H1 (cell line): ENCODE data around the gene NFIA. TPM values are rescaled to one million over a fixed set of nuclear protein-coding genes. Genes with fewer than 3 reads are reported as not detected.

ENCODE experiments used
- CTCF ChIA-PET: fragments of 300-600 bp; sonication (Branson Sonifier 250); formaldehyde crosslinking; loops from one replicate; lab custom pipeline; 2021; ENCODE audit not compliant: partially characterized antibody; lab: Charles Lee
- POLR2A ChIA-PET: fragments of 300-600 bp; sonication (Branson Sonifier 250); formaldehyde crosslinking; loops from one replicate; lab custom pipeline; 2021; ENCODE audit warnings: inconsistent platforms; ENCODE audit not compliant: partially characterized antibody; lab: Charles Lee
- DNase-seq, 2 experiments: peaks; one replicate each; pipeline versions ENCODE4 v3.0.0 to v3.0.0-alpha.2; 2010 to 2022; ENCODE audit warnings: low spot score in 2 of 2, low read depth in 1 of 2, mixed read lengths in 1 of 2
- FAIRE-seq: peaks from 2 replicates; lab custom pipeline; 2011; peaks lifted over from hg19 to GRCh38; lab: Jason Lieb, UNC
- H2AFZ ChIP-seq: 2 replicates; pipeline ENCODE4 v1.8.1; 2012; ENCODE audit warnings: low read length, inconsistent platforms
- H2AK5ac ChIP-seq: 2 replicates; pipeline ENCODE4 v1.6.1; 2013; ENCODE audit warnings: low read depth, low read length
- H2BK120ac ChIP-seq: replicated peaks from 2 replicates; pipeline ENCODE3; 2013; ENCODE audit warnings: low read depth, low read length, inconsistent platforms
- H2BK12ac ChIP-seq: 2 replicates; pipeline ENCODE4 v1.6.1; 2013; ENCODE audit warnings: low read depth, low read length
- H2BK15ac ChIP-seq: 2 replicates; pipeline ENCODE4 v1.6.1; 2013; ENCODE audit warnings: low read length
- H2BK20ac ChIP-seq: 2 replicates; pipeline ENCODE4 v1.6.1; 2013; ENCODE audit warnings: low read length
- H2BK5ac ChIP-seq: 2 replicates; pipeline ENCODE4 v1.6.1; 2013; ENCODE audit warnings: low read depth, low read length
- H3K14ac ChIP-seq: 2 replicates; pipeline ENCODE4 v1.6.1; 2013; ENCODE audit warnings: inconsistent platforms; ENCODE audit not compliant: insufficient read length
- H3K18ac ChIP-seq: 2 replicates; pipeline ENCODE4 v1.6.1; 2013; ENCODE audit warnings: low read length; ENCODE audit errors: extremely low read depth
- H3K23ac ChIP-seq: 2 replicates; pipeline ENCODE4 v1.6.1; 2013; ENCODE audit warnings: inconsistent platforms; ENCODE audit not compliant: insufficient read length
- H3K23me2 ChIP-seq: 2 replicates; pipeline ENCODE4 v1.6.1; 2013; ENCODE audit warnings: low read depth, low read length
- H3K27ac ChIP-seq: 2 replicates; pipeline ENCODE4 v1.6.1; 2011; ENCODE audit warnings: low read depth, low read length, inconsistent platforms
- H3K27me3 ChIP-seq, 4 experiments: replicated peaks in 1 of 4; 1 replicate in 1 of 4; 2 replicates in 3 of 4; pipeline versions ENCODE4 v1.6.1 to v1.8.1; 2011 to 2013; ENCODE audit warnings: low read length in 3 of 4, mild to moderate bottlenecking in 3 of 4, inconsistent platforms in 2 of 4, mixed read lengths in 2 of 4, moderate library complexity in 1 of 4; ENCODE audit not compliant: control insufficient read depth in 3 of 4, insufficient read depth in 3 of 4; ENCODE audit errors: extremely low read depth in 1 of 4
- H3K36me3 ChIP-seq, 4 experiments: 2 replicates each; pipeline versions ENCODE4 v1.6.1 to v1.8.1; 2011 to 2013; ENCODE audit warnings: mild to moderate bottlenecking in 4 of 4, low read length in 3 of 4, moderate library complexity in 2 of 4, control low read depth in 1 of 4, inconsistent platforms in 1 of 4; ENCODE audit not compliant: insufficient read depth in 4 of 4, control insufficient read depth in 2 of 4
- H3K4ac ChIP-seq: replicated peaks from 2 replicates; pipeline ENCODE3; 2013; ENCODE audit warnings: low read length, low read depth, mixed read lengths, inconsistent platforms; ENCODE audit not compliant: insufficient read length
- H3K4me1 ChIP-seq, 4 experiments: replicated peaks in 1 of 4; 1 replicate in 1 of 4; 2 replicates in 3 of 4; pipeline versions ENCODE4 v1.6.1 to v1.8.1; 2011 to 2013; ENCODE audit warnings: low read length in 3 of 4, inconsistent platforms in 2 of 4, mixed read lengths in 1 of 4; ENCODE audit not compliant: insufficient read depth in 4 of 4, control insufficient read depth in 3 of 4
- H3K4me2 ChIP-seq, 2 experiments: 2 replicates each; pipeline versions ENCODE4 v1.6.1 to v1.8.1; 2011 to 2013; ENCODE audit warnings: low read depth in 2 of 2, low read length in 2 of 2, control low read depth in 1 of 2, inconsistent platforms in 1 of 2, mild to moderate bottlenecking in 1 of 2; ENCODE audit not compliant: insufficient read depth in 1 of 2
- H3K4me3 ChIP-seq, 4 experiments: fragments of 200-600, 300-600 bp in 1 of 4; sonication (generic), shearing (Covaris generic), sonication (Bioruptor Twin) in 1 of 4; 2 replicates each; pipeline versions ENCODE4 v1.5.1 to v1.8.1; 2011 to 2016; ENCODE audit warnings: low read length in 4 of 4, low read depth in 3 of 4, control low read depth in 2 of 4, inconsistent platforms in 2 of 4, mild to moderate bottlenecking in 2 of 4, mixed read lengths in 1 of 4, moderate library complexity in 1 of 4; ENCODE audit not compliant: insufficient read depth in 2 of 4; ENCODE audit errors: extremely low read depth in 1 of 4
- H3K56ac ChIP-seq: replicated peaks from 2 replicates; pipeline ENCODE3; 2013; ENCODE audit warnings: low read depth, mild to moderate bottlenecking, mixed read lengths, low read length, inconsistent platforms; ENCODE audit not compliant: insufficient read length
- H3K79me1 ChIP-seq: 2 replicates; pipeline ENCODE4 v1.6.1; 2013; ENCODE audit warnings: low read depth, low read length, control low read depth
- H3K79me2 ChIP-seq, 2 experiments: 2 replicates each; pipeline versions ENCODE4 v1.6.1 to v1.8.1; 2012 to 2013; ENCODE audit warnings: low read length in 2 of 2, mild to moderate bottlenecking in 2 of 2, inconsistent platforms in 1 of 2; ENCODE audit not compliant: insufficient read depth in 2 of 2, control insufficient read depth in 1 of 2
- H3K9ac ChIP-seq, 4 experiments: replicated peaks in 1 of 4; 1 replicate in 1 of 4; 2 replicates in 3 of 4; pipeline versions ENCODE4 v1.6.1 to v1.8.1; 2011 to 2013; ENCODE audit warnings: low read depth in 3 of 4, low read length in 3 of 4, control low read depth in 2 of 4, mild to moderate bottlenecking in 2 of 4, moderate library complexity in 2 of 4, inconsistent platforms in 1 of 4; ENCODE audit errors: extremely low read depth in 1 of 4
- H3K9me3 ChIP-seq, 2 experiments: 2 replicates each; pipeline versions ENCODE4 v1.6.1 to v1.8.1; 2012 to 2013; ENCODE audit warnings: mild to moderate bottlenecking in 2 of 2, moderate library complexity in 2 of 2, control low read depth in 1 of 2, inconsistent platforms in 1 of 2, low read depth in 1 of 2, low read length in 1 of 2, mixed read lengths in 1 of 2; ENCODE audit not compliant: insufficient read depth in 2 of 2
- H4K20me1 ChIP-seq, 2 experiments: replicated peaks in 1 of 2; 2 replicates each; pipeline versions ENCODE3 to v1.8.1; 2011 to 2013; ENCODE audit warnings: inconsistent platforms in 2 of 2, low read length in 2 of 2, mild to moderate bottlenecking in 1 of 2; ENCODE audit not compliant: insufficient read depth in 2 of 2, control insufficient read depth in 1 of 2
- H4K5ac ChIP-seq: 2 replicates; pipeline ENCODE4 v1.6.1; 2013; ENCODE audit warnings: low read length, low read depth, mixed read lengths, inconsistent platforms; ENCODE audit not compliant: insufficient read length
- H4K8ac ChIP-seq: 2 replicates; pipeline ENCODE4 v1.8.0; 2013; ENCODE audit warnings: mild to moderate bottlenecking, moderate library complexity, low read length, inconsistent platforms; ENCODE audit not compliant: insufficient read depth; ENCODE audit errors: extremely low read depth
- H4K91ac ChIP-seq: replicated peaks from 2 replicates; pipeline ENCODE3; 2013; ENCODE audit warnings: low read length, mixed read lengths, inconsistent platforms; ENCODE audit not compliant: insufficient read length
- EZH2 ChIP-seq: fragments of 200-600 bp; sonication (generic); IDR thresholded peaks from 2 replicates; pipeline ENCODE4 v1.7.1; 2012; ENCODE audit warnings: low read depth, mild to moderate bottlenecking, moderate library complexity, low read length, inconsistent platforms; ENCODE audit not compliant: severe bottlenecking
- WGBS, 2 experiments: shearing (Covaris generic) in 1 of 2; methylation state at CpG; one replicate each; pipeline versions ENCODE4 v1.1.6 to v1.1.7; 2013 to 2015; ENCODE audit warnings: low lambda C conversion rate in 2 of 2, mixed read lengths in 2 of 2, inconsistent platforms in 1 of 2, low coverage in 1 of 2, missing lambda C conversion rate in 1 of 2; ENCODE audit not compliant: insufficient replicate concordance in 2 of 2, insufficient coverage in 1 of 2, insufficient read length in 1 of 2; ENCODE audit errors: extremely low coverage in 1 of 2, missing lambda C conversion rate in 1 of 2; 5-methylcytosine and 5-hydroxymethylcytosine counted together
- polyA plus RNA-seq, 7 experiments: library from polyadenylated mRNA; depleted of rRNA in 3 of 7; stranded (reverse) in 5 of 7; unstranded in 2 of 7; fragments of >200 nt in 5 of 7; fragments of 200-250 nt in 2 of 7; gene quantifications; 1 replicate in 5 of 7; 2 replicates in 1 of 7; 4 replicates in 1 of 7; pipeline versions ENCODE4 v1.2.1 to v1.2.3, GENCODE V29; 2011 to 2013; ENCODE audit warnings: missing spikeins in 2 of 7, mixed read lengths in 2 of 7
- total RNA-seq: library from RNA; stranded (reverse); fragmentation: NEBNext Ultra II Directional; extraction: Animal tissue kit (Norgen Biotek cat#: 25700); gene quantifications from 2 replicates; pipeline ENCODE4 v1.2.1, GENCODE V29; 2021
- TF ChIP-seq, protein P1 (sequence below): IDR thresholded peaks from 2 replicates; pipeline ENCODE4 v1.6.1; 2011; ENCODE audit warnings: low read length, improper control_type of control experiment

Gene NFIA
- total and polyA plus RNA-seq, 2 of the 8 experiments (the other 6 are each of a cell fraction or from before 2014, with no cell fraction given) = 1.8 to 2.3 TPM

DNA sequence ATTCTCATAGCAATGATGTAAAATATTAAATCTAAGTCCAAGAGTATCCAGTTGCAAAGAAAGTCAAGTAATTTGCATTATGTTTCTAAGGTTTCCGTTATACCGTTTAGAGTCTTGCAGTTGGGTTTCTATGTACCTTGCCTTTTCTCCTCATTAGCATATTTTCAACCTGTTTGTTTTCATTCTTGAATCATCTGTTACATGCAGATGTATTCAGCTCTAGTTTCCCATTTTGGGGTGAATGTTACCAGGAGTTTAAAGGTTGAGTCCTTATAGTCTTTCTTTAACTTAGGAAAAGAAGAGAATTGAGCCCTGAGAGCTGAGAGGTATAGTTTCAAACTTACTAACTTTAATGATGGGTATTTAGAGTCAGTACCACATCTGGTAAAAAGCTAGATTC lies 139.9 kb downstream of the NFIA start:
- no peaks in the 10 kb centered on the region for H3K79me1 ChIP-seq
- no peak overlapping the region for H3K14ac ChIP-seq
- H3K9ac ChIP-seq = no peak overlapping the region
- peaks cover 0 to 2% of the 10 kb centered on the region in 2 experiments for H4K20me1 ChIP-seq
- no peak overlapping the region for H3K18ac ChIP-seq
- no peaks in the 10 kb centered on the region for H3K79me2 ChIP-seq
- H2BK20ac ChIP-seq = no peak overlapping the region
- no peak overlapping the region for H2BK5ac ChIP-seq
- H3K4me3 ChIP-seq = no peak overlapping the region
- no peak overlapping the region for H2BK15ac ChIP-seq
- H4K5ac ChIP-seq = no peak overlapping the region
- no peaks in the 10 kb centered on the region for H3K9me3 ChIP-seq
- no peaks in the 10 kb centered on the region for H3K36me3 ChIP-seq
- no peak for DNase-seq
- no peaks in the 10 kb centered on the region for H3K23me2 ChIP-seq
- CTCF ChIA-PET = interaction anchor here (1.6 kb wide), 1 partner anchor 9 kb away, joined by 4 read pairs; no protein-coding TSS in a partner anchor
- WGBS, 2 experiments = 78% methylated on average over 2 of the region's 2 CpGs; no CpG with 5 or more reads in 1 of the 2 experiments
- FAIRE-seq = no peak
- no peak overlapping the region for H3K27ac ChIP-seq
- no peak overlapping the region for H3K4me2 ChIP-seq
- H2BK12ac ChIP-seq = no peak overlapping the region
- no peaks in the 10 kb centered on the region for H3K27me3 ChIP-seq
- no peak overlapping the region for H3K56ac ChIP-seq
- H2BK120ac ChIP-seq = no peak overlapping the region
- no peak overlapping the region for H3K4ac ChIP-seq
- no peak overlapping the region for H4K8ac ChIP-seq
- TF ChIP-seq, protein P1, sequence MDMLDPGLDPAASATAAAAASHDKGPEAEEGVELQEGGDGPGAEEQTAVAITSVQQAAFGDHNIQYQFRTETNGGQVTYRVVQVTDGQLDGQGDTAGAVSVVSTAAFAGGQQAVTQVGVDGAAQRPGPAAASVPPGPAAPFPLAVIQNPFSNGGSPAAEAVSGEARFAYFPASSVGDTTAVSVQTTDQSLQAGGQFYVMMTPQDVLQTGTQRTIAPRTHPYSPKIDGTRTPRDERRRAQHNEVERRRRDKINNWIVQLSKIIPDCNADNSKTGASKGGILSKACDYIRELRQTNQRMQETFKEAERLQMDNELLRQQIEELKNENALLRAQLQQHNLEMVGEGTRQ = no peak
- TF ChIP-seq EZH2 = no peak
- H2AFZ ChIP-seq = no peak overlapping the region
- peaks cover 0 to 4% (median 0%) of the 10 kb centered on the region in 4 experiments; a peak in 1 of 7 replicates for H3K4me1 ChIP-seq
- no peak overlapping the region for H4K91ac ChIP-seq
- no peak overlapping the region for H2AK5ac ChIP-seq
- H3K23ac ChIP-seq = no peak overlapping the region
- POLR2A ChIA-PET = no interaction called here
